Endothelial cell of umbilical vein (primary cell): ENCODE data around the gene ZNF346.

Experiments
- EZH2 ChIP-seq: IDR thresholded peaks from 2 replicates; pipeline ENCODE4 v1.6.1; 2012; ENCODE audit warnings: borderline replicate concordance, low read depth, mild to moderate bottlenecking, moderate library complexity, low read length, inconsistent platforms; ENCODE audit not compliant: severe bottlenecking
- POLR2A ChIP-seq: IDR thresholded peaks from 2 replicates; pipeline ENCODE4 v1.6.1; 2012; ENCODE audit warnings: low read depth, mild to moderate bottlenecking, control low read depth, low read length
- POLR2AphosphoS5 ChIP-seq: IDR thresholded peaks from 2 replicates; pipeline ENCODE4 v1.6.1; 2012; ENCODE audit warnings: low read depth, mild to moderate bottlenecking, control low read depth, low read length, moderate library complexity; ENCODE audit not compliant: insufficient read depth
- TF ChIP-seq, protein P1 (sequence below), 2 donors: IDR thresholded peaks; 1 replicate in 1 of 2; 2 replicates in 1 of 2; pipeline ENCODE4 v1.5.1; 2011; ENCODE audit warnings: low read length in 2 of 2, mild to moderate bottlenecking in 2 of 2, moderate library complexity in 2 of 2, control low read depth in 1 of 2, inconsistent platforms in 1 of 2, low read depth in 1 of 2; ENCODE audit not compliant: insufficient read depth in 1 of 2; ENCODE audit errors: extremely low read depth in 1 of 2

- TF ChIP-seq EZH2 (no peak), POLR2AphosphoS5 (no peak), POLR2A (no peak)
- TF ChIP-seq, protein P1, sequence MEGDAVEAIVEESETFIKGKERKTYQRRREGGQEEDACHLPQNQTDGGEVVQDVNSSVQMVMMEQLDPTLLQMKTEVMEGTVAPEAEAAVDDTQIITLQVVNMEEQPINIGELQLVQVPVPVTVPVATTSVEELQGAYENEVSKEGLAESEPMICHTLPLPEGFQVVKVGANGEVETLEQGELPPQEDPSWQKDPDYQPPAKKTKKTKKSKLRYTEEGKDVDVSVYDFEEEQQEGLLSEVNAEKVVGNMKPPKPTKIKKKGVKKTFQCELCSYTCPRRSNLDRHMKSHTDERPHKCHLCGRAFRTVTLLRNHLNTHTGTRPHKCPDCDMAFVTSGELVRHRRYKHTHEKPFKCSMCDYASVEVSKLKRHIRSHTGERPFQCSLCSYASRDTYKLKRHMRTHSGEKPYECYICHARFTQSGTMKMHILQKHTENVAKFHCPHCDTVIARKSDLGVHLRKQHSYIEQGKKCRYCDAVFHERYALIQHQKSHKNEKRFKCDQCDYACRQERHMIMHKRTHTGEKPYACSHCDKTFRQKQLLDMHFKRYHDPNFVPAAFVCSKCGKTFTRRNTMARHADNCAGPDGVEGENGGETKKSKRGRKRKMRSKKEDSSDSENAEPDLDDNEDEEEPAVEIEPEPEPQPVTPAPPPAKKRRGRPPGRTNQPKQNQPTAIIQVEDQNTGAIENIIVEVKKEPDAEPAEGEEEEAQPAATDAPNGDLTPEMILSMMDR (IDR thresholded peaks at IDR 0.05; ENCODE audit: extremely low read depth in 1 of 2, insufficient read depth in 1 of 2, low read depth in 1 of 2, low read length in 2 of 2): no peak
These were observed 54.8 kb downstream of the ZNF346 start for GRCh38 chr5:177077335-177077734.
